Smooth muscle cell (in vitro differentiated cells): ENCODE results near the gene COG8. TPM values are rescaled to one million over a fixed set of nuclear protein-coding genes. Genes with fewer than 3 reads are reported as not detected.
"Not testable (repeated sequence)": the region's sequence is repeated elsewhere in the genome, so short reads cannot be mapped to it uniquely, and the experiment has no call there.

Source experiments
- DNase-seq: peaks from one replicate; lab custom pipeline; 2025; ENCODE audit not compliant: unreplicated experiment; lab: John Stamatoyannopoulos, UW
- H2AFZ ChIP-seq: fragments of 200-600 bp; sonication (generic); 2 replicates; pipeline ENCODE4 v1.6.0; 2016; ENCODE audit warnings: antibody characterized with exemption, low read depth, mild to moderate bottlenecking
- H3F3A ChIP-seq: fragments of 200-600 bp; sonication (generic); 2 replicates; pipeline ENCODE4 v1.6.0; 2017; ENCODE audit warnings: antibody characterized with exemption, low read depth
- H3K27ac ChIP-seq: fragments of 200-600 bp; sonication (generic); 2 replicates; pipeline ENCODE4 v1.5.1; 2016; ENCODE audit warnings: low read depth, mild to moderate bottlenecking
- H3K27me3 ChIP-seq: fragments of 200-600 bp; sonication (generic); 2 replicates; pipeline ENCODE4 v1.6.1; 2016; ENCODE audit warnings: low read depth, mild to moderate bottlenecking
- H3K36me3 ChIP-seq: fragments of 200-600 bp; sonication (generic); 2 replicates; pipeline ENCODE4 v1.5.1; 2016; ENCODE audit warnings: low read depth
- H3K4me1 ChIP-seq: fragments of 200-600 bp; sonication (generic); 2 replicates; pipeline ENCODE4 v1.5.1; 2016; ENCODE audit warnings: low read depth
- H3K4me2 ChIP-seq: fragments of 200-600 bp; sonication (generic); 2 replicates; pipeline ENCODE4 v1.6.0; 2016; ENCODE audit warnings: mild to moderate bottlenecking
- H3K4me3 ChIP-seq: fragments of 200-600 bp; sonication (generic); 2 replicates; pipeline ENCODE4 v1.5.1; 2016; ENCODE audit warnings: mild to moderate bottlenecking
- H3K79me2 ChIP-seq: fragments of 200-600 bp; sonication (generic); 2 replicates; pipeline ENCODE4 v1.6.0; 2016; ENCODE audit warnings: low read depth, mild to moderate bottlenecking
- H3K9ac ChIP-seq: fragments of 200-600 bp; sonication (generic); 2 replicates; pipeline ENCODE4 v1.6.0; 2016; ENCODE audit warnings: low read depth
- H3K9me3 ChIP-seq: fragments of 200-600 bp; sonication (generic); replicated peaks from 2 replicates; pipeline ENCODE4 v1.5.1; 2016; ENCODE audit warnings: low read depth
- H4K20me1 ChIP-seq: fragments of 200-600 bp; sonication (generic); 2 replicates; pipeline ENCODE4 v1.6.0; 2016; ENCODE audit warnings: low read depth
- CTCF ChIP-seq: fragments of 200-600 bp; sonication (generic); IDR thresholded peaks from 2 replicates; pipeline ENCODE4 v1.5.1; 2017; ENCODE audit warnings: borderline replicate concordance, mild to moderate bottlenecking, antibody characterized with exemption; ENCODE audit not compliant: insufficient read depth, poor library complexity, severe bottlenecking
- WGBS: methylation state at CpG from one replicate; pipeline ENCODE4 v1.1.7; 2016; ENCODE audit warnings: low lambda C conversion rate; 5-methylcytosine and 5-hydroxymethylcytosine counted together
- polyA plus RNA-seq: library from polyadenylated mRNA; unstranded; fragments of >200 nt; fragmentation: Nextera tagmentation; extraction: Ambion mirVana; gene quantifications from 2 replicates; pipeline ENCODE4 v1.2.1, GENCODE V29; 2016
- total RNA-seq: library from RNA; depleted of rRNA; stranded (reverse); fragments of >200 nt; gene quantifications from 2 replicates; pipeline ENCODE4 v1.2.3, GENCODE V29; 2014

Gene COG8
- total and polyA plus RNA-seq, 2 experiments from 2014 or later = 33.5 to 37.2 TPM

GRCh38 chr16:69363281-69363717 is 23.9 kb upstream of the COG8 start:
- DNase-seq = no peak
- no peak for TF ChIP-seq CTCF
- no peak overlapping the region for H3K27ac ChIP-seq
- H4K20me1 ChIP-seq = peaks cover 7% of the 10 kb centered on the region
- no peaks in the 10 kb centered on the region for H3K79me2 ChIP-seq
- H3K4me3 ChIP-seq = no peak overlapping the region
- no peaks in the 10 kb centered on the region for H3K27me3 ChIP-seq
- no peak overlapping the region for H3K4me2 ChIP-seq
- H3K9ac ChIP-seq = no peak overlapping the region
- WGBS = 98% methylated on average over 5 of the region's 5 CpGs
- no peaks in the 10 kb centered on the region for H3F3A ChIP-seq
- no peaks in the 10 kb centered on the region for H3K9me3 ChIP-seq
- no peak overlapping the region for H2AFZ ChIP-seq
- H3K4me1 ChIP-seq = no peaks in the 10 kb centered on the region
- peaks cover 3% of the 10 kb centered on the region for H3K36me3 ChIP-seq

- not testable (repeated sequence) for H3K9ac ChIP-seq, H3K4me3 ChIP-seq, H4K20me1 ChIP-seq, H3K27ac ChIP-seq, H3K9me3 ChIP-seq, H3K79me2 ChIP-seq, H3K4me2 ChIP-seq, H3K27me3 ChIP-seq, H3K36me3 ChIP-seq, H3F3A ChIP-seq, DNase-seq, H3K4me1 ChIP-seq, H2AFZ ChIP-seq
- WGBS = 97% methylated on average over 9 of the region's 9 CpGs
Observed at GRCh38 chr16:69360070-69360469, 20.7 kb upstream of the COG8 start.

- no peak for TF ChIP-seq CTCF
- no peak within 1 kb of the TSS for H3K4me3 ChIP-seq
- no peaks in the 10 kb centered on the region for H3F3A ChIP-seq
- H3K27me3 ChIP-seq = no peaks in the 10 kb centered on the region
- no peak for DNase-seq
- H3K9ac ChIP-seq = no peak within 1 kb of the TSS
- no peak within 1 kb of the TSS for H2AFZ ChIP-seq
- WGBS = 92% methylated on average over 12 of the region's 12 CpGs
- no peaks in the 10 kb centered on the region for H3K9me3 ChIP-seq
- H3K4me2 ChIP-seq = no peak within 1 kb of the TSS
- H3K79me2 ChIP-seq = no peaks in the 10 kb centered on the region
- no peaks in the 10 kb centered on the region for H3K36me3 ChIP-seq
- H3K27ac ChIP-seq = no peak within 1 kb of the TSS
- no peaks in the 10 kb centered on the region for H3K4me1 ChIP-seq
- no peaks in the 10 kb centered on the region for H4K20me1 ChIP-seq
Observed at GRCh38 chr16:69351309-69352027, 12.1 kb upstream of the COG8 start, which contains the start of gene TMED6. Gene TMED6 (minus strand): TSS chr16:69351786. CDS start chr16:69351753, 33 bp downstream.

GRCh38 chr16:69350536-69351133 is 11.3 kb upstream of the COG8 start:
- Histone ChIP-seq H3K27me3 (no peaks in the 10 kb centered on the region), H3K27ac (no peak overlapping the region), H3F3A (peaks cover 2% of the 10 kb centered on the region), H3K36me3 (no peaks in the 10 kb centered on the region), H3K79me2 (no peaks in the 10 kb centered on the region), H4K20me1 (no peaks in the 10 kb centered on the region), H3K4me3 (no peak overlapping the region), H3K4me1 (no peaks in the 10 kb centered on the region), H3K9ac (no peak overlapping the region), H2AFZ (no peak overlapping the region), H3K4me2 (no peak overlapping the region), H3K9me3 (no peaks in the 10 kb centered on the region)
- TF ChIP-seq CTCF = no peak
- WGBS = 93% methylated on average over 6 of the region's 6 CpGs
- no peak for DNase-seq
